Gastroesophageal sphincter (tissue), 3 donors: Measurements from ENCODE around the gene BICC1.

Source experiments
- POLR2AphosphoS5 ChIP-seq: sonication (generic); formaldehyde crosslinking; IDR thresholded peaks from one replicate; pipeline ENCODE4 v1.6.1; 2017; ENCODE audit warnings: antibody characterized with exemption
- TF ChIP-seq, protein P1 (sequence below), 4 experiments: fragments of 200-600 bp in 2 of 4; fragments of 450-650 bp in 2 of 4; sonication (generic) in 1 of 4; IDR thresholded peaks; one replicate each; pipeline ENCODE4 v1.5.1; 2017 to 2019; ENCODE audit warnings: antibody characterized with exemption in 4 of 4, mild to moderate bottlenecking in 2 of 4, moderate library complexity in 2 of 4

DNA sequence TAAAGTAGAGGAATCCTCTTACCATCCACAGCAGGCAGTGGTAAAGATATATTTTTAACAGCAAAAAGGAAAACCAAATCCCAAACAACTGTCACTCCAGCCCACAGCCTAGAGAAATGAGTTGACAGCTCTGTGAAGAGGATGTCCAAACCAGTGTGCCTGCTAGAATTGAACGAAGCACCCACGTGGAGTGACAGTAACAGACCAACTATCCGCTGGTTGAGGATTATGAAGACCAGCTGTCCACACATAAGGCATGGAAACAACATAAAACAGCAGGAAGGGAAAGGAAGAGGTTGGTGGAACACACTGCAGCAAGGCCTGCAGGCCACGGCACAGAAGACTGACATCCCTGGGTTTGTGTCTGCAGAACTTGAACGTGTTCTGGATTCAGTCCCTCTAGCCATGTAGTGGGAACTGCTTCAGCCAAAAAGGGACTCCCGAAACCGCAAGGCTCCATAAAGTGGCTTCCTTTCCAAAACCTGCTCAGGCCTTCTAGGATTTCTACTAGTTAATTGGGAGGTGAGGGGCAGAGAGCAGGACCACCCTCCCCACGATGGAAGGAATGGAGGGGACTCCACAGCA lies 324.4 kb downstream of the BICC1 start:
- TF ChIP-seq, protein P1, sequence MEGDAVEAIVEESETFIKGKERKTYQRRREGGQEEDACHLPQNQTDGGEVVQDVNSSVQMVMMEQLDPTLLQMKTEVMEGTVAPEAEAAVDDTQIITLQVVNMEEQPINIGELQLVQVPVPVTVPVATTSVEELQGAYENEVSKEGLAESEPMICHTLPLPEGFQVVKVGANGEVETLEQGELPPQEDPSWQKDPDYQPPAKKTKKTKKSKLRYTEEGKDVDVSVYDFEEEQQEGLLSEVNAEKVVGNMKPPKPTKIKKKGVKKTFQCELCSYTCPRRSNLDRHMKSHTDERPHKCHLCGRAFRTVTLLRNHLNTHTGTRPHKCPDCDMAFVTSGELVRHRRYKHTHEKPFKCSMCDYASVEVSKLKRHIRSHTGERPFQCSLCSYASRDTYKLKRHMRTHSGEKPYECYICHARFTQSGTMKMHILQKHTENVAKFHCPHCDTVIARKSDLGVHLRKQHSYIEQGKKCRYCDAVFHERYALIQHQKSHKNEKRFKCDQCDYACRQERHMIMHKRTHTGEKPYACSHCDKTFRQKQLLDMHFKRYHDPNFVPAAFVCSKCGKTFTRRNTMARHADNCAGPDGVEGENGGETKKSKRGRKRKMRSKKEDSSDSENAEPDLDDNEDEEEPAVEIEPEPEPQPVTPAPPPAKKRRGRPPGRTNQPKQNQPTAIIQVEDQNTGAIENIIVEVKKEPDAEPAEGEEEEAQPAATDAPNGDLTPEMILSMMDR (IDR thresholded peaks at IDR 0.05) = no peak
- no peak for TF ChIP-seq POLR2AphosphoS5
